Lung (tissue), 13 donors: ENCODE results near the gene TOM1L2. TPM values are rescaled to one million over a fixed set of nuclear protein-coding genes. Genes with fewer than 3 reads are reported as not detected.

ENCODE experiments used
- ATAC-seq: fragments of 200-7000 bp; cut with Tn5 transposase; one replicate; pipeline ENCODE4 v1.9.1; 2020; ENCODE audit warnings: moderate number of reproducible peaks; ENCODE audit not compliant: insufficient read depth, low FRiP score
- DNase-seq, 3 donors: peaks; one replicate each; pipeline ENCODE4 v3.0.0-alpha.2; 2013 to 2017
- H3K27ac ChIP-seq, 2 donors: one replicate each; pipeline ENCODE4 v1.5.1; 2013; ENCODE audit warnings: mild to moderate bottlenecking in 2 of 2, moderate library complexity in 2 of 2, control low read depth in 1 of 2, inconsistent platforms in 1 of 2, low read depth in 1 of 2, low read length in 1 of 2
- H3K27me3 ChIP-seq, 3 donors: one replicate each; pipeline ENCODE4 v1.5.1; 2013; ENCODE audit warnings: low read length in 2 of 3; ENCODE audit not compliant: control insufficient read depth in 3 of 3, insufficient read depth in 3 of 3
- H3K36me3 ChIP-seq, 4 donors: one replicate each; pipeline ENCODE4 v1.5.1; 2013; ENCODE audit warnings: low read length in 4 of 4, mild to moderate bottlenecking in 1 of 4, moderate library complexity in 1 of 4; ENCODE audit not compliant: control insufficient read depth in 4 of 4, insufficient read depth in 4 of 4
- H3K4me1 ChIP-seq, 5 donors: one replicate each; pipeline ENCODE4 v1.5.1; 2013; ENCODE audit warnings: low read length in 5 of 5, mild to moderate bottlenecking in 2 of 5, moderate library complexity in 1 of 5; ENCODE audit not compliant: control insufficient read depth in 5 of 5, insufficient read depth in 5 of 5
- H3K4me3 ChIP-seq: one replicate; pipeline ENCODE4 v1.5.1; 2013; ENCODE audit warnings: mild to moderate bottlenecking, control low read depth, moderate library complexity
- H3K9ac ChIP-seq, 2 donors: one replicate each; pipeline ENCODE4 v1.5.1; 2013; ENCODE audit warnings: low read length in 2 of 2, control low read depth in 1 of 2; ENCODE audit not compliant: insufficient read depth in 1 of 2
- H3K9me3 ChIP-seq, 4 donors: one replicate each; pipeline ENCODE4 v1.5.1; 2013; ENCODE audit warnings: low read length in 3 of 4, mild to moderate bottlenecking in 1 of 4, moderate library complexity in 1 of 4; ENCODE audit not compliant: control insufficient read depth in 4 of 4, insufficient read depth in 3 of 4
- CTCF ChIP-seq: IDR thresholded peaks from 2 replicates; pipeline ENCODE4 v1.5.1; 2012; ENCODE audit warnings: mild to moderate bottlenecking; ENCODE audit errors: control extremely low read depth, extremely low read depth
- WGBS, 2 donors: extraction: QIAGEN DNeasy Blood & Tissue Kit; methylation state at CpG; one replicate each; pipeline ENCODE4 v1.1.7; 2013; 5-methylcytosine and 5-hydroxymethylcytosine counted together
- polyA plus RNA-seq, 2 donors: library from polyadenylated mRNA; stranded (reverse); fragments of 200-250 nt; gene quantifications; one replicate each; pipeline ENCODE4 v1.2.1, GENCODE V29; 2013
- small RNA-seq: library from RNA; depleted of rRNA; stranded (forward); fragments of <200 nt; gene quantifications from one replicate; pipeline ENCODE3, GENCODE V24; 2014; ENCODE audit warnings: low replicate concordance
- total RNA-seq, 2 donors: library from RNA; depleted of rRNA in 1 of 2; stranded (reverse); fragments of >200 nt in 1 of 2; gene quantifications; one replicate each; pipeline ENCODE4 v1.2.1, GENCODE V29; 2014 to 2021
- donor health status: control.
- donor health status: control.
- donor health status: Bipolar disorder and iron deficiency.
- donor health status: healthy.
- donor health status: DM: yes; HTN: yes; CAD: no.

TOM1L2 gene
- total and polyA plus RNA-seq, 4 donors: 21.5 to 56.5 (median 35.8) TPM

- DNase-seq: no peak
- peaks cover 0 to 15% (median 6%) of the 10 kb centered on the region in 5 donors for H3K4me1 ChIP-seq
- no peak overlapping the region for H3K9ac ChIP-seq
- no peaks in the 10 kb centered on the region for H3K9me3 ChIP-seq
- WGBS, 2 donors: 97% methylated on average over 39 to 40 of the region's 40 CpGs
- H3K4me3 ChIP-seq: no peak overlapping the region
- no peak for ATAC-seq
- peaks cover 0 to 63% (median 34%) of the 10 kb centered on the region in 4 donors for H3K36me3 ChIP-seq
- no peaks in the 10 kb centered on the region for H3K27me3 ChIP-seq
- no peak overlapping the region for H3K27ac ChIP-seq
- TF ChIP-seq CTCF: no peak
These were observed 176.0 kb downstream of the TOM1L2 start for GRCh38 chr17:17795946-17796786.

GRCh38 chr17:17795296-17795695 is 176.9 kb downstream of the TOM1L2 start:
- ATAC-seq: no peak
- no peaks in the 10 kb centered on the region for H3K27me3 ChIP-seq
- no peak overlapping the region for H3K4me3 ChIP-seq
- no peak overlapping the region for H3K27ac ChIP-seq
- H3K9me3 ChIP-seq: no peaks in the 10 kb centered on the region
- WGBS, 2 donors: 91 to 97% methylated on average over 12 of the region's 12 CpGs
- H3K9ac ChIP-seq: no peak overlapping the region
- no peak for TF ChIP-seq CTCF
- no peak for DNase-seq
- H3K4me1 ChIP-seq: peaks cover 0 to 24% (median 10%) of the 10 kb centered on the region in 5 donors
- H3K36me3 ChIP-seq: peaks cover 0 to 60% (median 31%) of the 10 kb centered on the region in 4 donors

- Histone ChIP-seq H3K4me3 (no peak overlapping the region), H3K27ac (no peak overlapping the region), H3K9ac (no peak overlapping the region), H3K36me3 (peaks cover 0 to 58% (median 29%) of the 10 kb centered on the region in 4 donors), H3K4me1 (peaks cover 0 to 33% (median 10%) of the 10 kb centered on the region in 5 donors), H3K9me3 (no peaks in the 10 kb centered on the region), H3K27me3 (no peaks in the 10 kb centered on the region)
- ATAC-seq (no peak), DNase-seq (no peak)
- WGBS, 2 donors: 96% methylated on average over 31 of the region's 31 CpGs
- no peak for TF ChIP-seq CTCF
These were observed 177.8 kb downstream of the TOM1L2 start for GRCh38 chr17:17794382-17794781.

Small RNA genes lying within 50 kb of the gene (small RNA-seq; reads per million reads assigned to genes)
- gene MIR33B (0.81 reads per million, percentile 76 among the genes with 10 or more reads in this experiment), gene MIR6777 (0.12 reads per million)

Other genes starting within 250 kb of the TOM1L2 start
- gene SREBF1, start 135.4 kb downstream of the TOM1L2 start, total RNA-seq: 100 to 1,000 TPM in 1 of 2 donors, 10 to 100 TPM in 1; 84.6 to 134 TPM
- gene SREBF1, start 135.4 kb downstream of the TOM1L2 start, polyA plus RNA-seq: 10 to 100 TPM; 68.4 to 76.8 TPM
- gene DRC3, start 462 bp upstream of the TOM1L2 start, total RNA-seq: 10 to 100 TPM; 19.7 to 29.5 TPM
- gene DRC3, start 462 bp upstream of the TOM1L2 start, polyA plus RNA-seq: 1 to 10 TPM; 6.6 to 7.2 TPM
- gene ATPAF2, start 66.8 kb upstream of the TOM1L2 start, total RNA-seq: 10 to 100 TPM; 17.7 to 32.9 TPM
- 10 to 100 TPM; 22.8 to 23.7 TPM for gene ATPAF2, start 66.8 kb upstream of the TOM1L2 start, polyA plus RNA-seq
- 1 to 10 TPM; 6.5 to 7.2 TPM for gene GID4, start 67.0 kb upstream of the TOM1L2 start, total RNA-seq
- 1 to 10 TPM; 3.9 to 4.0 TPM for gene GID4, start 67.0 kb upstream of the TOM1L2 start, polyA plus RNA-seq
- 10 to 100 TPM; 28.6 to 41.3 TPM for gene DRG2, start 115.5 kb upstream of the TOM1L2 start, total RNA-seq
- gene DRG2, start 115.5 kb upstream of the TOM1L2 start, polyA plus RNA-seq: 10 to 100 TPM; 32.7 to 38.5 TPM
- 1 to 10 TPM; 2.1 to 2.4 TPM for gene MYO15A, start 136.4 kb upstream of the TOM1L2 start, total RNA-seq
- 1 to 10 TPM in 1 of 2 donors, under 1 TPM in 1; 0.56 to 2.7 TPM for gene MYO15A, start 136.4 kb upstream of the TOM1L2 start, polyA plus RNA-seq
- gene ALKBH5, start 211.4 kb upstream of the TOM1L2 start, total RNA-seq: 100 to 1,000 TPM in 1 of 2 donors, 10 to 100 TPM in 1; 83.0 to 104 TPM
- gene ALKBH5, start 211.4 kb upstream of the TOM1L2 start, polyA plus RNA-seq: 10 to 100 TPM; 30.2 to 36.5 TPM